ENCODE data around the gene C11orf16.

DNA sequence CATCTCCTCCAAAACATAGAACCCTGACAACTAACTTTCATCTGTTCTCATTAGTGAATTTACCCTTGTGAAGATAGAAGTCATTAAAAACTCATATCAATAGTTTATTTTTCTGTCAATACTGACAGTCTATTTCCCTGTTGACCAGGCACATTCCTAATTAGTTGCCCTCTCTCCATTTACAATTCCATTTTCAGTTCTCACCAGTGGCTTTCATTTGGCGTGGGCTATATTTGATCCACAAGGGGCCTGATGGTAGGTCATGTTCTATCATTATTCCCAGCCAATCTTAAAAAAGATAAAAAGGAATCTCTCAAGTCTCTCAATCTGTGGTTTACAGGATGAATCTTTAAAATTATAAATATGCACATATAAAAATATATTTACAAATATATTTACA is 25.6 kb downstream of the C11orf16 start:
- TF ChIP-seq, protein P1, sequence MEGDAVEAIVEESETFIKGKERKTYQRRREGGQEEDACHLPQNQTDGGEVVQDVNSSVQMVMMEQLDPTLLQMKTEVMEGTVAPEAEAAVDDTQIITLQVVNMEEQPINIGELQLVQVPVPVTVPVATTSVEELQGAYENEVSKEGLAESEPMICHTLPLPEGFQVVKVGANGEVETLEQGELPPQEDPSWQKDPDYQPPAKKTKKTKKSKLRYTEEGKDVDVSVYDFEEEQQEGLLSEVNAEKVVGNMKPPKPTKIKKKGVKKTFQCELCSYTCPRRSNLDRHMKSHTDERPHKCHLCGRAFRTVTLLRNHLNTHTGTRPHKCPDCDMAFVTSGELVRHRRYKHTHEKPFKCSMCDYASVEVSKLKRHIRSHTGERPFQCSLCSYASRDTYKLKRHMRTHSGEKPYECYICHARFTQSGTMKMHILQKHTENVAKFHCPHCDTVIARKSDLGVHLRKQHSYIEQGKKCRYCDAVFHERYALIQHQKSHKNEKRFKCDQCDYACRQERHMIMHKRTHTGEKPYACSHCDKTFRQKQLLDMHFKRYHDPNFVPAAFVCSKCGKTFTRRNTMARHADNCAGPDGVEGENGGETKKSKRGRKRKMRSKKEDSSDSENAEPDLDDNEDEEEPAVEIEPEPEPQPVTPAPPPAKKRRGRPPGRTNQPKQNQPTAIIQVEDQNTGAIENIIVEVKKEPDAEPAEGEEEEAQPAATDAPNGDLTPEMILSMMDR (IDR thresholded peaks at IDR 0.05; ENCODE audit: insufficient read depth, low read length, poor library complexity, severe bottlenecking), result no peak
- no peak for TF ChIP-seq EZH2phosphoT487 (conservative IDR thresholded peaks at IDR 0.05; ENCODE audit: low read length)
